H1 (cell line): ENCODE measurements around the gene JPT2. TPM values are rescaled to one million over a fixed set of nuclear protein-coding genes. Genes with fewer than 3 reads are reported as not detected.

Experiments used
- CTCF ChIA-PET: fragments of 300-600 bp; sonication (Branson Sonifier 250); formaldehyde crosslinking; loops from one replicate; lab custom pipeline; 2021; ENCODE audit not compliant: partially characterized antibody; lab: Charles Lee
- POLR2A ChIA-PET: fragments of 300-600 bp; sonication (Branson Sonifier 250); formaldehyde crosslinking; loops from one replicate; lab custom pipeline; 2021; ENCODE audit warnings: inconsistent platforms; ENCODE audit not compliant: partially characterized antibody; lab: Charles Lee
- DNase-seq, 2 experiments: peaks; one replicate each; pipeline versions ENCODE4 v3.0.0 to v3.0.0-alpha.2; 2010 to 2022; ENCODE audit warnings: low spot score in 2 of 2, low read depth in 1 of 2, mixed read lengths in 1 of 2
- FAIRE-seq: peaks from 2 replicates; lab custom pipeline; 2011; peaks lifted over from hg19 to GRCh38; lab: Jason Lieb, UNC
- H2AFZ ChIP-seq: 2 replicates; pipeline ENCODE4 v1.8.1; 2012; ENCODE audit warnings: low read length, inconsistent platforms
- H2AK5ac ChIP-seq: 2 replicates; pipeline ENCODE4 v1.6.1; 2013; ENCODE audit warnings: low read depth, low read length
- H2BK120ac ChIP-seq: replicated peaks from 2 replicates; pipeline ENCODE3; 2013; ENCODE audit warnings: low read depth, low read length, inconsistent platforms
- H2BK12ac ChIP-seq: 2 replicates; pipeline ENCODE4 v1.6.1; 2013; ENCODE audit warnings: low read depth, low read length
- H2BK15ac ChIP-seq: 2 replicates; pipeline ENCODE4 v1.6.1; 2013; ENCODE audit warnings: low read length
- H2BK20ac ChIP-seq: 2 replicates; pipeline ENCODE4 v1.6.1; 2013; ENCODE audit warnings: low read length
- H2BK5ac ChIP-seq: 2 replicates; pipeline ENCODE4 v1.6.1; 2013; ENCODE audit warnings: low read depth, low read length
- H3K14ac ChIP-seq: 2 replicates; pipeline ENCODE4 v1.6.1; 2013; ENCODE audit warnings: inconsistent platforms; ENCODE audit not compliant: insufficient read length
- H3K18ac ChIP-seq: 2 replicates; pipeline ENCODE4 v1.6.1; 2013; ENCODE audit warnings: low read length; ENCODE audit errors: extremely low read depth
- H3K23ac ChIP-seq: 2 replicates; pipeline ENCODE4 v1.6.1; 2013; ENCODE audit warnings: inconsistent platforms; ENCODE audit not compliant: insufficient read length
- H3K23me2 ChIP-seq: 2 replicates; pipeline ENCODE4 v1.6.1; 2013; ENCODE audit warnings: low read depth, low read length
- H3K27ac ChIP-seq: 2 replicates; pipeline ENCODE4 v1.6.1; 2011; ENCODE audit warnings: low read depth, low read length, inconsistent platforms
- H3K27me3 ChIP-seq, 4 experiments: replicated peaks in 1 of 4; 1 replicate in 1 of 4; 2 replicates in 3 of 4; pipeline versions ENCODE4 v1.6.1 to v1.8.1; 2011 to 2013; ENCODE audit warnings: low read length in 3 of 4, mild to moderate bottlenecking in 3 of 4, inconsistent platforms in 2 of 4, mixed read lengths in 2 of 4, moderate library complexity in 1 of 4; ENCODE audit not compliant: control insufficient read depth in 3 of 4, insufficient read depth in 3 of 4; ENCODE audit errors: extremely low read depth in 1 of 4
- H3K36me3 ChIP-seq, 4 experiments: 2 replicates each; pipeline versions ENCODE4 v1.6.1 to v1.8.1; 2011 to 2013; ENCODE audit warnings: mild to moderate bottlenecking in 4 of 4, low read length in 3 of 4, moderate library complexity in 2 of 4, control low read depth in 1 of 4, inconsistent platforms in 1 of 4; ENCODE audit not compliant: insufficient read depth in 4 of 4, control insufficient read depth in 2 of 4
- H3K4ac ChIP-seq: replicated peaks from 2 replicates; pipeline ENCODE3; 2013; ENCODE audit warnings: low read length, low read depth, mixed read lengths, inconsistent platforms; ENCODE audit not compliant: insufficient read length
- H3K4me1 ChIP-seq, 4 experiments: replicated peaks in 1 of 4; 1 replicate in 1 of 4; 2 replicates in 3 of 4; pipeline versions ENCODE4 v1.6.1 to v1.8.1; 2011 to 2013; ENCODE audit warnings: low read length in 3 of 4, inconsistent platforms in 2 of 4, mixed read lengths in 1 of 4; ENCODE audit not compliant: insufficient read depth in 4 of 4, control insufficient read depth in 3 of 4
- H3K4me2 ChIP-seq, 2 experiments: 2 replicates each; pipeline versions ENCODE4 v1.6.1 to v1.8.1; 2011 to 2013; ENCODE audit warnings: low read depth in 2 of 2, low read length in 2 of 2, control low read depth in 1 of 2, inconsistent platforms in 1 of 2, mild to moderate bottlenecking in 1 of 2; ENCODE audit not compliant: insufficient read depth in 1 of 2
- H3K4me3 ChIP-seq, 4 experiments: fragments of 200-600, 300-600 bp in 1 of 4; sonication (generic), shearing (Covaris generic), sonication (Bioruptor Twin) in 1 of 4; 2 replicates each; pipeline versions ENCODE4 v1.5.1 to v1.8.1; 2011 to 2016; ENCODE audit warnings: low read length in 4 of 4, low read depth in 3 of 4, control low read depth in 2 of 4, inconsistent platforms in 2 of 4, mild to moderate bottlenecking in 2 of 4, mixed read lengths in 1 of 4, moderate library complexity in 1 of 4; ENCODE audit not compliant: insufficient read depth in 2 of 4; ENCODE audit errors: extremely low read depth in 1 of 4
- H3K56ac ChIP-seq: replicated peaks from 2 replicates; pipeline ENCODE3; 2013; ENCODE audit warnings: low read depth, mild to moderate bottlenecking, mixed read lengths, low read length, inconsistent platforms; ENCODE audit not compliant: insufficient read length
- H3K79me1 ChIP-seq: 2 replicates; pipeline ENCODE4 v1.6.1; 2013; ENCODE audit warnings: low read depth, low read length, control low read depth
- H3K79me2 ChIP-seq, 2 experiments: 2 replicates each; pipeline versions ENCODE4 v1.6.1 to v1.8.1; 2012 to 2013; ENCODE audit warnings: low read length in 2 of 2, mild to moderate bottlenecking in 2 of 2, inconsistent platforms in 1 of 2; ENCODE audit not compliant: insufficient read depth in 2 of 2, control insufficient read depth in 1 of 2
- H3K9ac ChIP-seq, 4 experiments: replicated peaks in 1 of 4; 1 replicate in 1 of 4; 2 replicates in 3 of 4; pipeline versions ENCODE4 v1.6.1 to v1.8.1; 2011 to 2013; ENCODE audit warnings: low read depth in 3 of 4, low read length in 3 of 4, control low read depth in 2 of 4, mild to moderate bottlenecking in 2 of 4, moderate library complexity in 2 of 4, inconsistent platforms in 1 of 4; ENCODE audit errors: extremely low read depth in 1 of 4
- H3K9me3 ChIP-seq, 2 experiments: 2 replicates each; pipeline versions ENCODE4 v1.6.1 to v1.8.1; 2012 to 2013; ENCODE audit warnings: mild to moderate bottlenecking in 2 of 2, moderate library complexity in 2 of 2, control low read depth in 1 of 2, inconsistent platforms in 1 of 2, low read depth in 1 of 2, low read length in 1 of 2, mixed read lengths in 1 of 2; ENCODE audit not compliant: insufficient read depth in 2 of 2
- H4K20me1 ChIP-seq, 2 experiments: replicated peaks in 1 of 2; 2 replicates each; pipeline versions ENCODE3 to v1.8.1; 2011 to 2013; ENCODE audit warnings: inconsistent platforms in 2 of 2, low read length in 2 of 2, mild to moderate bottlenecking in 1 of 2; ENCODE audit not compliant: insufficient read depth in 2 of 2, control insufficient read depth in 1 of 2
- H4K5ac ChIP-seq: 2 replicates; pipeline ENCODE4 v1.6.1; 2013; ENCODE audit warnings: low read length, low read depth, mixed read lengths, inconsistent platforms; ENCODE audit not compliant: insufficient read length
- H4K8ac ChIP-seq: 2 replicates; pipeline ENCODE4 v1.8.0; 2013; ENCODE audit warnings: mild to moderate bottlenecking, moderate library complexity, low read length, inconsistent platforms; ENCODE audit not compliant: insufficient read depth; ENCODE audit errors: extremely low read depth
- H4K91ac ChIP-seq: replicated peaks from 2 replicates; pipeline ENCODE3; 2013; ENCODE audit warnings: low read length, mixed read lengths, inconsistent platforms; ENCODE audit not compliant: insufficient read length
- BCL11A ChIP-seq, 2 experiments: IDR thresholded peaks; one replicate each; pipeline ENCODE4 v1.6.1; 2011; ENCODE audit warnings: low read depth in 2 of 2, low read length in 2 of 2, mild to moderate bottlenecking in 2 of 2
- CHD1 ChIP-seq: IDR thresholded peaks from 2 replicates; pipeline ENCODE4 v1.6.1; 2012; ENCODE audit warnings: low read depth, low read length, improper control_type of control experiment
- CTBP2 ChIP-seq: IDR thresholded peaks from 2 replicates; pipeline ENCODE4 v1.7.0; 2011; ENCODE audit warnings: borderline replicate concordance, mild to moderate bottlenecking, moderate library complexity, mixed read lengths, low read length; ENCODE audit not compliant: insufficient read depth, insufficient read length
- EGR1 ChIP-seq: IDR thresholded peaks from 2 replicates; pipeline ENCODE4 v1.6.1; 2011; ENCODE audit warnings: low read depth, low read length, borderline replicate concordance
- GABPA ChIP-seq: IDR thresholded peaks from 2 replicates; pipeline ENCODE4 v1.6.1; 2011; ENCODE audit warnings: mild to moderate bottlenecking, low read length, moderate library complexity, borderline replicate concordance; ENCODE audit not compliant: insufficient read depth
- JUN ChIP-seq: IDR thresholded peaks from 2 replicates; pipeline ENCODE4 v1.6.1; 2011; ENCODE audit warnings: low read depth, mild to moderate bottlenecking, improper control_type of control experiment, low read length
- JUND ChIP-seq: IDR thresholded peaks from 2 replicates; pipeline ENCODE4 v1.6.1; 2011; ENCODE audit warnings: mild to moderate bottlenecking, improper control_type of control experiment, low read length
- MAFK ChIP-seq: IDR thresholded peaks from 2 replicates; pipeline ENCODE4 v1.6.1; 2012; ENCODE audit warnings: low read depth, mild to moderate bottlenecking, improper control_type of control experiment, low read length
- NANOG ChIP-seq: IDR thresholded peaks from 2 replicates; pipeline ENCODE4 v1.6.1; 2011; ENCODE audit warnings: low read length, low read depth, mild to moderate bottlenecking, inconsistent platforms; ENCODE audit not compliant: insufficient read depth, poor library complexity, severe bottlenecking
- RNF2 ChIP-seq: fragments of 200-900, 300-1000 bp; sonication (generic); IDR thresholded peaks from 2 replicates; pipeline ENCODE4 v1.7.1; 2016; ENCODE audit warnings: borderline replicate concordance, low read depth, mild to moderate bottlenecking, antibody characterized with exemption, low read length; ENCODE audit not compliant: poor library complexity, severe bottlenecking; ENCODE audit errors: missing control alignments
- SIX5 ChIP-seq: IDR thresholded peaks from 2 replicates; pipeline ENCODE4 v1.6.1; 2011; ENCODE audit warnings: mild to moderate bottlenecking, low read depth, low read length
- TAF1 ChIP-seq: IDR thresholded peaks from 2 replicates; pipeline ENCODE4 v1.6.1; 2011; ENCODE audit warnings: mild to moderate bottlenecking, low read depth, low read length
- WGBS, 2 experiments: shearing (Covaris generic) in 1 of 2; methylation state at CpG; one replicate each; pipeline versions ENCODE4 v1.1.6 to v1.1.7; 2013 to 2015; ENCODE audit warnings: low lambda C conversion rate in 2 of 2, mixed read lengths in 2 of 2, inconsistent platforms in 1 of 2, low coverage in 1 of 2, missing lambda C conversion rate in 1 of 2; ENCODE audit not compliant: insufficient replicate concordance in 2 of 2, insufficient coverage in 1 of 2, insufficient read length in 1 of 2; ENCODE audit errors: extremely low coverage in 1 of 2, missing lambda C conversion rate in 1 of 2; 5-methylcytosine and 5-hydroxymethylcytosine counted together
- polyA plus RNA-seq, 7 experiments: library from polyadenylated mRNA; depleted of rRNA in 3 of 7; stranded (reverse) in 5 of 7; unstranded in 2 of 7; fragments of >200 nt in 5 of 7; fragments of 200-250 nt in 2 of 7; gene quantifications; 1 replicate in 5 of 7; 2 replicates in 1 of 7; 4 replicates in 1 of 7; pipeline versions ENCODE4 v1.2.1 to v1.2.3, GENCODE V29; 2011 to 2013; ENCODE audit warnings: missing spikeins in 2 of 7, mixed read lengths in 2 of 7
- total RNA-seq: library from RNA; stranded (reverse); fragmentation: NEBNext Ultra II Directional; extraction: Animal tissue kit (Norgen Biotek cat#: 25700); gene quantifications from 2 replicates; pipeline ENCODE4 v1.2.1, GENCODE V29; 2021
- TF ChIP-seq, protein P1 (sequence below): IDR thresholded peaks from 2 replicates; pipeline ENCODE4 v1.6.1; 2012; ENCODE audit warnings: inconsistent platforms

The JPT2 gene
- total and polyA plus RNA-seq, 2 of the 8 experiments (the other 6 are each of a cell fraction or from before 2014, with no cell fraction given) = 67.6 to 197 TPM

DNA sequence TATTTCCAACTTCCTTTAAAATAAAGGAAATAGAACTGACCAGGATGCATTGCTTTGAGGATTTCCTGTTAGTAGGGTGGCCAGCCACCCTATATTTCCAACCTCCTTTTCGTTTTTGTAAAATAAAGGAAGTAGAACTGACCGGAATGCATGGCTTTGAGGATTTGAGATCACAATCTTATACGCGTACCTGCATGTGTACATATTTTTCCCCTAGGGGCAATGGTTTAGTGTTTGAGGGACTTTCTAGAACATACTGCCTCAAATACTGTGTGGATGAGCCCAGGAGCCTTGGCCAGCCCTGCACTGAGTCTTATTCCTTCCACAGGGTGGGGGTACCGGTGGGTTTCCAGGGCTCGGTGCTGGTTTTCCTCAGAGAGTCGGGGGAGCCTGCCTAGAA lies 53.5 kb downstream of the JPT2 start:
- Histone ChIP-seq H2BK15ac (no peak overlapping the region), H2BK20ac (no peak overlapping the region), H3K36me3 (peaks cover 0 to 21% (median 4%) of the 10 kb centered on the region in 4 experiments; a peak in 5 of 8 replicates), H3K79me2 (no peaks in the 10 kb centered on the region), H3K4me1 (0 out of 7 replicates have a peak, but pooled peaks cover 0 to 2% (median 0%) of the 10 kb centered on the region in 4 experiments), H3K9ac (no peak overlapping the region), H3K27me3 (no peaks in the 10 kb centered on the region), H3K56ac (no peak overlapping the region), H2BK12ac (no peak overlapping the region), H4K91ac (no peak overlapping the region), H4K8ac (no peak overlapping the region), H2BK5ac (no peak overlapping the region), H3K23me2 (no peaks in the 10 kb centered on the region), H3K23ac (no peak overlapping the region), H3K4me2 (no peak overlapping the region), H4K20me1 (peaks cover 0 to 7% of the 10 kb centered on the region in 2 experiments), H2AK5ac (no peak overlapping the region), H2BK120ac (no peak overlapping the region), H3K4ac (no peak overlapping the region), H3K18ac (no peak overlapping the region), H3K9me3 (peaks cover 20 to 23% of the 10 kb centered on the region in 2 experiments), H3K79me1 (peaks cover 5% of the 10 kb centered on the region), H2AFZ (no peak overlapping the region), H3K14ac (no peak overlapping the region), H3K4me3 (no peak overlapping the region), H3K27ac (no peak overlapping the region), H4K5ac (no peak overlapping the region)
- DNase-seq (no peak), FAIRE-seq (no peak)
- TF ChIP-seq, protein P1, sequence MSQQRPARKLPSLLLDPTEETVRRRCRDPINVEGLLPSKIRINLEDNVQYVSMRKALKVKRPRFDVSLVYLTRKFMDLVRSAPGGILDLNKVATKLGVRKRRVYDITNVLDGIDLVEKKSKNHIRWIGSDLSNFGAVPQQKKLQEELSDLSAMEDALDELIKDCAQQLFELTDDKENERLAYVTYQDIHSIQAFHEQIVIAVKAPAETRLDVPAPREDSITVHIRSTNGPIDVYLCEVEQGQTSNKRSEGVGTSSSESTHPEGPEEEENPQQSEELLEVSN = no peak
- TF ChIP-seq TAF1 = no peak
- no peak for TF ChIP-seq CTBP2
- no peak for TF ChIP-seq GABPA
- no peak for TF ChIP-seq JUND
- no peak for TF ChIP-seq BCL11A (IDR thresholded peaks at IDR 0.05; ENCODE audit: low read depth in 2 of 2, low read length in 2 of 2)
- no peak for TF ChIP-seq JUN
- TF ChIP-seq RNF2 = no peak
- no peak for TF ChIP-seq SIX5
- TF ChIP-seq EGR1 = no peak
- no peak for TF ChIP-seq NANOG
- TF ChIP-seq CHD1 = no peak
- TF ChIP-seq MAFK = no peak
- WGBS, 2 experiments = 74% methylated on average over 6 of the region's 7 CpGs; no CpG with 5 or more reads in 1 of the 2 experiments
- POLR2A ChIA-PET = interaction anchor here (1.0 to 1.1 kb wide), 2 partner anchors 12 to 26 kb away, joined by 3 to 4 read pairs; partner anchors contain the start of gene MAPK8IP3
- CTCF ChIA-PET = interaction anchor here (1.1 kb wide), 1 partner anchor 31 kb away, joined by 3 read pairs; no protein-coding TSS in a partner anchor
